NCI-H146 treated with DMSO at 0.1 percent for 48 hours (cell line): ENCODE data around the gene CYB5R3.
"Not testable (repeated sequence)": the region's sequence is repeated elsewhere in the genome, so short reads cannot be mapped to it uniquely, and the experiment has no call there.

Source experiments
- DNase-seq: peaks from one replicate; lab custom pipeline; 2025; ENCODE audit not compliant: unreplicated experiment; lab: John Stamatoyannopoulos, UW

CYB5R3 gene

GRCh38 chr22:42608136-42608822 lies 40.9 kb downstream of the CYB5R3 start:
- no peak for DNase-seq

DNA sequence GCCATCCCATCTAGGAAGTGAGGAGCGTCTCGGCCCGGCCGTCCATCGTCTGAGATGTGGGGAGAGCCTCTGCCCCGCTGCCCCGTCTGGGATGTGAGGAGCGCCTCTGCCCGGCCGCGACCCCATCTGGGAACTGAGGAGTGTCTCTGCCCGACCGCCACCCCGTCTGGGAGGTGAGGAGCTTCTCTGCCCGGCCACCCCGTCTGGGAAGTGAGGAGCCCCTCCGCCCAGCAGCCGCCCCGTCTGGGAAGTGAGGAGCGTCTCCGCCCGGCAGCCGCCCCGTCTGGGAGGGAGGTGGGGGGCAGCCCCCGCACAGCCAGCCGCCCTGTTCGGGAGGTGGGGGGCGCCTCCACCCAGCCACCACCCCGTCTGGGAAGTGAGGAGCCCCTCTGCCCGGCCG lies 41.6 kb downstream of the CYB5R3 start:
- DNase-seq, result not testable (repeated sequence)

GRCh38 chr22:42604403-42604802 lies 44.8 kb downstream of the CYB5R3 start:
- DNase-seq, result no peak

DNA sequence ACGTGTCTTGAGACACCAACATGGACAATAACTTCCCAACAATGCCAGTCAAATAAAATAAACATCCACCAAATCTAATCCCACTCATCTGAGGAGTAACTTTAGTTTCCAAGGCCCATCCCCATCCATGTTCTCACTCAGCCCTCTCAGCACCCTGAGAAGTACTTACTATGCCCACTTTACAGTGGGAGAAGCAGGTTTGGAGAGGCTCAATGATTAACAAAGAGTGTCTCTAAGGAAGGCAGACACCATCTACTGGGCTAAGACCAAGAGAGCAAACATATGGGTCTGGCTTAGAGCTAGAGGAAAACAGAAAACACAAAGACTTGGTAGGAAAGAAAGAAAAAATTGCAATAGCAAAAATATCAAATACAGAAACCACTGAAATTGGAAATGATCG lies 45.8 kb downstream of the CYB5R3 start:
- no peak for DNase-seq

- no peak for DNase-seq
Measured at GRCh38 chr22:42602470-42602869, 46.7 kb downstream of the CYB5R3 start.

DNA sequence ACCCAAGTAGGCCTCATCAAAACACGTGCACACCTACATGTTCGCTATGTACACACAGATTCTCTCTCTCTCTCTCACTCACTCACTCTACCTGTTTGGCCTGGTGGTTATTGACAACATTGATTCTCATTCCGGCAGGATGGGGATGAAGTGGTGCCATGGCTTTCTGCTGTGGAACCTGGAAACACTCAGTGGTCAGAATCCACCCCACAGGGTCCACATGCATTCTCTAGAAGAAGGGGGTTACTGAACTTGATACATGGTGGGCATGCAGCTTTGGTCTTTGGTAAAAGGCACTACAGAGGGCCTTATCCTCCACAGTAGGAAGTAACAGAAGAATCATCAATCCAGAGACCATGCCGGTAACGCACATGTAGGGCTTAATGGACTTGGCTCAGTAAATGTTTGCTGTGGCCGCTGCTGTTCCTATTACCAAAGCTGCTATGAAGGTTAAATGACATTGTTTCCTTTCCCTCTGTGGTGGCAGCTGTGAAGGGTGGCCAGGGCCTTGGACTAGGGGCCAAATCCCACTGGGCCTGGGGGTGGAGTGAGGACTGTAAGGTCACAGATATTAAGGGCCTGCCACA lies 47.2 kb downstream of the CYB5R3 start:
- DNase-seq, result no peak

- no peak for DNase-seq
Measured at GRCh38 chr22:42596863-42597530, 52.2 kb downstream of the CYB5R3 start.

DNA sequence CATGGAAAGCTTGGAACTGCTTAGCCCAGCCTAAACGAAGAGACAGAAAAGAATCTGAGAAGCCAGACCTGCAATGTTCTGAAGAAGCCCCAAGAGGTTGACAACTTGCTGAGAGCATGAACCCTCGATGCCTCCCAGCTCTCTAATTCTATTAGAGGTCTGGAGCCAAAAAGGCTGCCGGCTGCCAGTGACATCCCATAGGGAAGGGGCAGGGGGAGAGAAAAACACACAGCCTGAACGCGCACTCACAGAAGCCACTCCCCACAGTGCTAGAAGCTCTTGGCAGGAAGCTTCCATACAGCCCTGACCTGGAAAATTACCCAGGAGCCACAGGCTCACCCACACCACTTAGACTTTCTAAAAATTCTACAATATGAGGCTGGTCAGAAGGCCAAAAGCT lies 52.9 kb downstream of the CYB5R3 start:
- DNase-seq, result no peak

- no peak for DNase-seq
Measured at GRCh38 chr22:42595434-42595833, 53.8 kb downstream of the CYB5R3 start.

GRCh38 chr22:42591987-42592386 lies 57.2 kb downstream of the CYB5R3 start:
- DNase-seq, result no peak

- DNase-seq, result no peak
Measured at GRCh38 chr22:42587588-42588175, 61.5 kb downstream of the CYB5R3 start.

GRCh38 chr22:42586381-42586780 lies 62.8 kb downstream of the CYB5R3 start:
- DNase-seq, result no peak

DNA sequence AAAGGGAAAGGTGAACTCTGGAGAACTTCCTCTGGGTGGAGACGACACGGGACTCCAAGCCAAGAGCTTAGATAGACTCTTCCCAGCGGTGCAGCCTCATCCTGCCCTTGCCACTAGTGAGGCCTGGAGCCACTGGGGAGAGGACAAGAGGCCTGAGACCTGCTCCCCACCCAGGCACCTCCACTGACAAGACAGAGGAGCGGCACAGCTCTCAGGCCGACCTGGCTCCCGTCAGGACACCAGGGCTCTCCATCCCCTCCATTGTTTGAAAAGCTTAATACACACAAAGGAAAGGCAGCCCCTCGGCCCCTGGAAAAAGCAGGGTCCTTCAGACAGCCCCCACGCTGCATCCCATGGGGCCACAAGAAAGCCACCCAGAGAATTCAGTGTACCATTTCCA lies 64.1 kb downstream of the CYB5R3 start:
- no peak for DNase-seq

DNA sequence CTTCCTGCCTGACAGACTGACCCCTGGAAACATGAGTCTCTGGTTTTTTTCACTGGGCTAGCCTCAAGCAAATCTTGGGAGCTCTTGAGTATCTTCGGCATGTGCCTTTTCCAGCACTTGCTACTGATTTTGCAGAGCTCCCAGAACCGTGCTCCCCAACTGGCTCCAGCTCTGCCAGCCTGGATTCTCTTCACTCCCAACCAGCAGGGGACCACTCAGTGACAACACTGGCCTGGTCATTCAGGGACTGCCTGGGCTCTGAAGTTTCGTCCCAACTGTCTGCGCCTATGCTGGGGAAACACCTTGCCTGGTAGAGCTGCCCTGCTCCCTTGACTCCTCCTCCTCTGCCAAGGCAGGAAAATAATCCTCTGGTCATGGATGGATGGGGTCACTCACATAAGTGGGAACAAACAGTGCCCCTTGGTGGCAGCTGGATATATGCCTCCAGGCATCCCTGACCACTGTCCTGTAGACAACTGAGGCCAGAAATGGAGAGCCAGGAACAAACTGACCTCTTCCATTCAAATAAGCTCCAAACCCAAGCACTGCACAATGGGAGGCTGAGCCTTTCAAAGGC lies 64.7 kb downstream of the CYB5R3 start:
- no peak for DNase-seq

GRCh38 chr22:42582987-42583386 lies 66.2 kb downstream of the CYB5R3 start:
- DNase-seq, result no peak

DNA sequence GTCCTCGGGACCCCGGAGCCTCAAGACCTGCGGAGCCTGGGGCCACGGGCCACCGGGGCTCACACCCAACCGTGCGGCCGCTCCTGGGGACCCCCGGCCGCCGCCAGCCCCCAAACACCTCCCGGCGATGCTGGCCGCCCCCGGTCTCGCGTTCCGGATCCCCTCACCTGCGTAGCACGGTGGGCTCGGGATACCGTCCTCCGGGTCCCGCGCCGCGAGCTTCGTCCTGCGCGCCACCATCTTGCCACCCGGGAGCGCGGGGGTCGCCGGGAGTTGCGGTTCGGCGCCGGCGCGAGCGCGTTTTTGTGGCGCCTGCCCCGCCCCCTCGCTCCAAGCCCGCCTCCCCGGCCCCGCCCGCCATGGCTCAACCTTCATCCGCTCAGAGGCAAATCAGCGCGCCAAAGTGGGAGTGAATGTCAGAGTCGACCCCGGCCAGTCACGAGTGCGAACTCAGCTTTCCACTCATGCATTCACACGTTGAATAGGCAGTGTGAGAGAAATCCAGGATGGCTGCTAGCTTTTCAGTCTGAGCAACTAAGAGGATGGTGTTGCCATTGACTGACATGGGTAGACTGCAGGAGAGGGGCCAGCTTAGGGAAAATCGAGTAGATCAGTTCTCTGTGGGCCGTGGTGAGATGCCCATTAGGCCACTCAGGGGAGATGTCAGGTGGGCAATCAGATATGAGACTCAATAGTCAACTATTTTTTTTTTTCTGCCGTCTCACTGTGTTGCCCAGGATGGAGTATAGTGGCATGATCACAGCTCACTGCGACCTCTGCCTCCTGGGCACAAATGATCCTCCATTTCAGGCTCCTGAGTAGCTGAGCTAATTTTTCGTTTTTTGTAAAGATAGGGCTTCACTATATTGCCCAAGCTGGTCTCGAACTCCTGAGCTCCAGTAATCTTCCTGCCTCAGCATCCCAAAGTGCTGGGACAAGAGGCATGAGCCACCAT lies 67.2 kb downstream of the CYB5R3 start:
- DNase-seq, result no peak

GRCh38 chr22:42581194-42581761 lies 67.9 kb downstream of the CYB5R3 start:
- DNase-seq, result not testable (repeated sequence)

GRCh38 chr22:42580040-42580439 lies 69.2 kb downstream of the CYB5R3 start:
- not testable (repeated sequence) for DNase-seq

GRCh38 chr22:42577623-42578240 lies 71.5 kb downstream of the CYB5R3 start:
- DNase-seq, result no peak

GRCh38 chr22:42577141-42577540 lies 72.1 kb downstream of the CYB5R3 start:
- not testable (repeated sequence) for DNase-seq
